Endothelial cell (in vitro differentiated cells): ENCODE results near the gene ADGRV1. TPM values are rescaled to one million over a fixed set of nuclear protein-coding genes. Genes with fewer than 3 reads are reported as not detected.

ENCODE experiments used
- DNase-seq: peaks from one replicate; pipeline ENCODE4 v3.0.0; 2021; ENCODE audit warnings: low spot score
- H3K27ac Mint-ChIP-seq: one replicate; pipeline ENCODE4 v1.8.0; 2021; ENCODE audit warnings: mixed read lengths, inconsistent platforms; ENCODE audit not compliant: unreplicated experiment
- H3K27me3 Mint-ChIP-seq: one replicate; pipeline ENCODE4 v1.8.0; 2021; ENCODE audit warnings: mild to moderate bottlenecking, moderate library complexity, mixed read lengths, inconsistent platforms; ENCODE audit not compliant: unreplicated experiment
- H3K36me3 Mint-ChIP-seq: one replicate; pipeline ENCODE4 v1.8.0; 2021; ENCODE audit warnings: mild to moderate bottlenecking, low read depth, mixed read lengths, inconsistent platforms; ENCODE audit not compliant: unreplicated experiment
- H3K4me1 Mint-ChIP-seq: one replicate; pipeline ENCODE4 v1.8.0; 2021; ENCODE audit warnings: mild to moderate bottlenecking, mixed read lengths, inconsistent platforms; ENCODE audit not compliant: unreplicated experiment
- H3K4me3 Mint-ChIP-seq: one replicate; pipeline ENCODE4 v1.8.0; 2021; ENCODE audit warnings: mild to moderate bottlenecking, mixed read lengths, inconsistent platforms; ENCODE audit not compliant: unreplicated experiment
- H3K9me3 Mint-ChIP-seq: one replicate; pipeline ENCODE4 v1.8.0; 2021; ENCODE audit warnings: mixed read lengths, inconsistent platforms; ENCODE audit not compliant: unreplicated experiment
- CTCF ChIP-seq: fragments of 200-600 bp; sonication (generic); IDR thresholded peaks from one replicate; pipeline ENCODE4 v1.5.0; 2021; ENCODE audit warnings: antibody characterized with exemption; ENCODE audit not compliant: unreplicated experiment
- total RNA-seq: library from RNA; stranded (reverse); fragmentation: NEBNext Ultra II Directional; extraction: Animal tissue kit (Norgen Biotek cat#: 25700); gene quantifications from one replicate; pipeline ENCODE4 v1.2.1, GENCODE V29; 2021; ENCODE audit not compliant: unreplicated experiment

ADGRV1 gene
- total RNA-seq, 1 donor from 2014 or later, result 23.1 TPM

DNA sequence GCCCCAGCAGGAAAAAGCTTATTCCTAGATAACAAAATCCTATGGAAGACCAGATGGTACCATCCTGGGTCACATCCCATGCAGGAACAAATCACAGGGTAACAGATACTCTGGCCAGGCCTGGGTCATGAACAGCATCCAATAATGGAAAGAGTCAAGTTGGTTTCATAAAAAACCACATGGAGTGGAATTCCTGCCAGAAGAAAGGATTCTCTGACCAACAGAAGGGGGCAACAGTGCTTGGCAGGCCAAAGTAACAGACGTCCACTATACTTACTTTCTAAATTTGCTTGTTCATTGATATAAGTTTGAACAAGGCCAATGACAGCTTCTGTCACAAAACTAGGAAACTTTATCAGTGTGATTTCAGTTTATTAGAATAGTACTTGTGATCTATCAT lies 551.0 kb downstream of the ADGRV1 start:
- Mint-ChIP-seq H3K4me1 (peaks cover 2% of the 10 kb centered on the region), H3K4me3 (no peak overlapping the region), H3K36me3 (no peaks in the 10 kb centered on the region), H3K27ac (no peak overlapping the region), H3K27me3 (peaks cover 4% of the 10 kb centered on the region), H3K9me3 (no peaks in the 10 kb centered on the region)
- no peak for TF ChIP-seq CTCF
- DNase-seq, result no peak

- no peaks in the 10 kb centered on the region for H3K36me3 Mint-ChIP-seq
- TF ChIP-seq CTCF, result no peak
- no peak overlapping the region for H3K27ac Mint-ChIP-seq
- H3K4me3 Mint-ChIP-seq, result no peak overlapping the region
- peaks cover 7% of the 10 kb centered on the region for H3K4me1 Mint-ChIP-seq
- no peak for DNase-seq
- H3K9me3 Mint-ChIP-seq, result no peaks in the 10 kb centered on the region
- H3K27me3 Mint-ChIP-seq, result peaks cover 4% of the 10 kb centered on the region
Observed at GRCh38 chr5:91110686-91111085, 552.1 kb downstream of the ADGRV1 start.

GRCh38 chr5:91111473-91112238 lies 553.1 kb downstream of the ADGRV1 start:
- H3K27ac Mint-ChIP-seq, result no peak overlapping the region

GRCh38 chr5:91114658-91115057 lies 556.1 kb downstream of the ADGRV1 start:
- Mint-ChIP-seq H3K27me3 (peaks cover 3% of the 10 kb centered on the region), H3K27ac (no peak overlapping the region), H3K36me3 (no peaks in the 10 kb centered on the region), H3K4me3 (no peak overlapping the region), H3K4me1 (peaks cover 7% of the 10 kb centered on the region), H3K9me3 (peaks cover 4% of the 10 kb centered on the region)
- TF ChIP-seq CTCF, result no peak
- DNase-seq, result no peak

More at GRCh38 chr5:91111473-91112238, 553.1 kb downstream of the ADGRV1 start:
- H3K9me3 Mint-ChIP-seq, result no peaks in the 10 kb centered on the region
- H3K27me3 Mint-ChIP-seq, result peaks cover 4% of the 10 kb centered on the region
- peaks cover 7% of the 10 kb centered on the region for H3K4me1 Mint-ChIP-seq
- no peak for TF ChIP-seq CTCF
- DNase-seq, result no peak
- H3K4me3 Mint-ChIP-seq, result no peak overlapping the region
- H3K36me3 Mint-ChIP-seq, result no peaks in the 10 kb centered on the region

DNA sequence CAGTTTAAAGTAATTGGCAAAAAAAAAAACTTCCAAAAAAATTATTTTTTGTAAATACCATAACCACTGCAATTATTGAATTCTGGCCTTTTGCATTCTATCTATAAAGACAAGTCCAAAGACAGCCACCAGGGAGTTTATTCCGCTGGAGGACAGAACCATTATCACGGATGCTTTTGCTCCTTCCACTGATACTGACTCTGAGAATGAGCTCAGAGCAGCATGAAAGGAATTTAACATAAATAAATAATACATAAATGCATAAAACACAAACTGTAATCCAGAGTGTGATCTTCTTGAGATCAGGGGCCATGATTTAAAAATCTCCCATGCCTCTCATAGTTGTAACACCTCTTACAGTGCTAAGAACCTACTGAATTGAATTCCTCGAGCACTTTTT lies 559.8 kb downstream of the ADGRV1 start:
- no peak overlapping the region for H3K27ac Mint-ChIP-seq
- H3K4me3 Mint-ChIP-seq, result no peak overlapping the region
- H3K4me1 Mint-ChIP-seq, result peaks cover 17% of the 10 kb centered on the region
- no peak for TF ChIP-seq CTCF
- DNase-seq, result no peak
- H3K36me3 Mint-ChIP-seq, result no peaks in the 10 kb centered on the region
- peaks cover 4% of the 10 kb centered on the region for H3K9me3 Mint-ChIP-seq
- peaks cover 1% of the 10 kb centered on the region for H3K27me3 Mint-ChIP-seq
